CD14-positive monocyte (primary cell): ENCODE data around the gene MOB3B. TPM values are rescaled to one million over a fixed set of nuclear protein-coding genes. Genes with fewer than 3 reads are reported as not detected.

ENCODE experiments used
- DNase-seq, 3 donors: peaks; one replicate each; pipeline ENCODE4 v3.0.0-alpha.2; 2011 to 2022
- H2AFZ ChIP-seq: 2 replicates; pipeline ENCODE4 v1.6.0; 2012; ENCODE audit warnings: mild to moderate bottlenecking, low read depth, low read length, inconsistent platforms; ENCODE audit not compliant: insufficient read depth, poor library complexity, severe bottlenecking
- H3K27ac ChIP-seq, 2 donors: 1 replicate in 1 of 2; 2 replicates in 1 of 2; pipeline ENCODE4 v1.5.1; 2012 to 2013; ENCODE audit warnings: low read length in 2 of 2, control low read depth in 1 of 2, inconsistent platforms in 1 of 2, low read depth in 1 of 2, mild to moderate bottlenecking in 1 of 2
- H3K27me3 ChIP-seq, 2 donors: one replicate each; pipeline versions ENCODE4 v1.6.0 to v1.6.1; 2011 to 2013; ENCODE audit warnings: low read length in 2 of 2; ENCODE audit not compliant: control insufficient read depth in 2 of 2, insufficient read depth in 2 of 2
- H3K36me3 ChIP-seq, 2 donors: replicated peaks in 1 of 2; 1 replicate in 1 of 2; 2 replicates in 1 of 2; pipeline versions ENCODE4 v1.5.1 to v1.6.1; 2012 to 2013; ENCODE audit warnings: low read length in 2 of 2, control low read depth in 1 of 2, inconsistent platforms in 1 of 2, mild to moderate bottlenecking in 1 of 2; ENCODE audit not compliant: insufficient read depth in 2 of 2, control insufficient read depth in 1 of 2
- H3K4me1 ChIP-seq, 2 donors: 1 replicate in 1 of 2; 2 replicates in 1 of 2; pipeline versions ENCODE4 v1.5.1 to v1.6.1; 2012 to 2013; ENCODE audit warnings: low read length in 2 of 2, control low read depth in 1 of 2, inconsistent platforms in 1 of 2, mild to moderate bottlenecking in 1 of 2, moderate library complexity in 1 of 2; ENCODE audit not compliant: insufficient read depth in 2 of 2, control insufficient read depth in 1 of 2
- H3K4me2 ChIP-seq: replicated peaks from 2 replicates; pipeline ENCODE3; 2012; ENCODE audit warnings: low read length, moderate library complexity, mild to moderate bottlenecking; ENCODE audit not compliant: poor library complexity, severe bottlenecking; ENCODE audit errors: extremely low read depth
- H3K4me3 ChIP-seq, 3 experiments: fragments of 200-600 bp in 1 of 3; sonication (generic) in 1 of 3; replicated peaks in 1 of 3; 1 replicate in 2 of 3; 2 replicates in 1 of 3; pipeline ENCODE4 v1.5.1; 2011 to 2013; ENCODE audit warnings: low read length in 3 of 3, mild to moderate bottlenecking in 3 of 3, control low read depth in 2 of 3, low read depth in 2 of 3, inconsistent platforms in 1 of 3, moderate library complexity in 1 of 3
- H3K79me2 ChIP-seq: 2 replicates; pipeline ENCODE4 v1.6.0; 2012; ENCODE audit warnings: mild to moderate bottlenecking, control low read depth, inconsistent platforms, low read length, moderate library complexity; ENCODE audit not compliant: insufficient read depth
- H3K9ac ChIP-seq: 2 replicates; pipeline ENCODE4 v1.6.0; 2017; ENCODE audit warnings: low read length, mild to moderate bottlenecking; ENCODE audit not compliant: insufficient read depth, poor library complexity, severe bottlenecking
- H3K9me3 ChIP-seq, 2 donors: replicated peaks in 1 of 2; 1 replicate in 1 of 2; 2 replicates in 1 of 2; pipeline versions ENCODE4 v1.5.1 to v1.6.1; 2012 to 2013; ENCODE audit warnings: low read length in 2 of 2, control low read depth in 1 of 2; ENCODE audit not compliant: control insufficient read depth in 1 of 2, insufficient read depth in 1 of 2
- H4K20me1 ChIP-seq: 2 replicates; pipeline ENCODE4 v1.6.0; 2012; ENCODE audit warnings: mild to moderate bottlenecking, low read length, control low read depth, moderate library complexity; ENCODE audit not compliant: insufficient read depth
- H3K27ac Mint-ChIP-seq, 7 donors: one replicate each; pipeline ENCODE4 v1.8.0; 2020; ENCODE audit warnings: mild to moderate bottlenecking in 7 of 7, mixed read lengths in 7 of 7, moderate library complexity in 6 of 7, inconsistent platforms in 2 of 7
- H3K27me3 Mint-ChIP-seq, 3 donors: one replicate each; pipeline ENCODE4 v1.8.0; 2021 to 2022; ENCODE audit warnings: low read depth in 3 of 3, mild to moderate bottlenecking in 3 of 3, mixed read lengths in 3 of 3, moderate library complexity in 3 of 3, inconsistent platforms in 1 of 3
- H3K36me3 Mint-ChIP-seq, 2 donors: one replicate each; pipeline ENCODE4 v1.8.0; 2020; ENCODE audit warnings: mixed read lengths in 2 of 2, inconsistent platforms in 1 of 2, mild to moderate bottlenecking in 1 of 2
- H3K4me1 Mint-ChIP-seq: one replicate; pipeline ENCODE4 v1.8.0; 2020; ENCODE audit warnings: mild to moderate bottlenecking, mixed read lengths
- H3K4me3 Mint-ChIP-seq, 2 donors: one replicate each; pipeline ENCODE4 v1.8.0; 2020; ENCODE audit warnings: mild to moderate bottlenecking in 2 of 2, mixed read lengths in 2 of 2, moderate library complexity in 1 of 2
- H3K9me3 Mint-ChIP-seq, 7 donors: one replicate each; pipeline ENCODE4 v1.8.0; 2020 to 2022; ENCODE audit warnings: mixed read lengths in 7 of 7, mild to moderate bottlenecking in 6 of 7, moderate library complexity in 6 of 7, inconsistent platforms in 2 of 7
- CTCF ChIP-seq: fragments of 200-600 bp; IDR thresholded peaks from one replicate; pipeline ENCODE4 v1.8.0; 2022; ENCODE audit warnings: antibody characterized with exemption, mild to moderate bottlenecking
- WGBS: methylation state at CpG from one replicate; pipeline ENCODE4 v1.1.5; 2013; ENCODE audit warnings: missing lambda C conversion rate; ENCODE audit not compliant: insufficient coverage; 5-methylcytosine and 5-hydroxymethylcytosine counted together
- intact Hi-C, 2 donors: fragments of 100-400 bp; cut with micrococcal nuclease; formaldehyde crosslinking; loops; one replicate each; pipeline versions ENCODE4 v1.15.0 to v1.15.1; 2023
- polyA plus RNA-seq, 3 donors: library from polyadenylated mRNA; depleted of rRNA in 1 of 3; unstranded in 2 of 3; stranded (reverse) in 1 of 3; fragments of 300-500 nt in 2 of 3; fragments of >200 nt in 1 of 3; fragmentation: Illumina TruSeq in 2 of 3; gene quantifications; 1 replicate in 2 of 3; 2 replicates in 1 of 3; pipeline ENCODE4 v1.2.3, GENCODE V29; 2012 to 2021

The MOB3B gene
- polyA plus RNA-seq, 3 donors = 1.2 to 2.2 (median 1.4) TPM

DNA sequence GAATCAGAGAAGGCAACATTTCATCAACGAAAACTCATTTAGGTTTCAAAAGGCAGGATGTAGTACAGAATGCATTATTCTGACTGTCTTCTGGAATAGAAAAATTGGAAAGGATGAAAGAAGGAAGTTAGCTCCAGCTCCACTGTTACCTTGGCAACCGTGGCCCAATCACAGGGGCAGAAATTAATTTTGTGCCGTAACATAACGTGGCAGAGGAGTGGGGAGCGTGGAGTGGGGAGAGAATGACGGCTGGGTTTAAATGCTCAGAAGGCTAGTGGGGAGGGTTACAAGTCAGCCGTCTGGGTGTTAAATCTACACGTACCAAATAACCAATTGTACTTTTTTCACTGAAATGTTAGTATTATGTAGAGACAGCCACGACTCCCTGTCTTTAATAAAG is 200.3 kb downstream of the MOB3B start:
- 85% methylated on average over 4 of the region's 9 CpGs for WGBS
- Histone ChIP-seq H3K79me2 (no peaks in the 10 kb centered on the region), H3K36me3 (no peaks in the 10 kb centered on the region), H3K4me3 (no peak overlapping the region), H3K9ac (no peak overlapping the region), H4K20me1 (no peaks in the 10 kb centered on the region), H3K4me1 (peaks cover 5 to 13% of the 10 kb centered on the region in 2 donors), H2AFZ (no peak overlapping the region), H3K27ac (no peak overlapping the region), H3K27me3 (no peaks in the 10 kb centered on the region), H3K9me3 (peaks cover 0 to 5% of the 10 kb centered on the region in 2 donors), H3K4me2 (no peak overlapping the region)
- DNase-seq = no peak
- H3K27me3 Mint-ChIP-seq = peaks cover 0 to 4% (median 0%) of the 10 kb centered on the region in 3 donors
- intact Hi-C loops = no loop called here
- H3K36me3 Mint-ChIP-seq = peaks cover 0 to 4% of the 10 kb centered on the region in 2 donors
- peaks cover 15% of the 10 kb centered on the region for H3K4me1 Mint-ChIP-seq
- TF ChIP-seq CTCF = no peak
- peaks cover 0 to 7% (median 1%) of the 10 kb centered on the region in 7 donors for H3K9me3 Mint-ChIP-seq
- H3K27ac Mint-ChIP-seq = no peak overlapping the region
- H3K4me3 Mint-ChIP-seq = no peak overlapping the region

- Histone ChIP-seq H3K9ac (no peak overlapping the region), H3K27ac (no peak overlapping the region), H3K79me2 (no peaks in the 10 kb centered on the region), H3K4me3 (no peak overlapping the region), H3K4me2 (no peak overlapping the region), H3K36me3 (no peaks in the 10 kb centered on the region), H3K27me3 (no peaks in the 10 kb centered on the region), H3K9me3 (peaks cover 0 to 5% of the 10 kb centered on the region in 2 donors), H3K4me1 (peaks cover 4 to 11% of the 10 kb centered on the region in 2 donors), H2AFZ (no peak overlapping the region), H4K20me1 (no peaks in the 10 kb centered on the region)
- Mint-ChIP-seq H3K36me3 (peaks cover 0 to 4% of the 10 kb centered on the region in 2 donors), H3K27ac (no peak overlapping the region), H3K9me3 (peaks cover 0 to 8% (median 3%) of the 10 kb centered on the region in 7 donors), H3K27me3 (peaks cover 0 to 6% (median 1%) of the 10 kb centered on the region in 3 donors), H3K4me1 (peaks cover 11% of the 10 kb centered on the region), H3K4me3 (no peak overlapping the region)
- 94% methylated on average over 2 of the region's 3 CpGs for WGBS
- no peak for DNase-seq
- intact Hi-C loops = no loop called here
- no peak for TF ChIP-seq CTCF
These were observed 201.1 kb downstream of the MOB3B start for GRCh38 chr9:27328483-27328882.
